ENCODE measurements around the gene NFATC4. TPM values are rescaled to one million over a fixed set of nuclear protein-coding genes. Genes with fewer than 3 reads are reported as not detected.

NFATC4 gene
- total and polyA plus RNA-seq, 10 donors = 10.7 to 145 (median 23.0) TPM

DNA sequence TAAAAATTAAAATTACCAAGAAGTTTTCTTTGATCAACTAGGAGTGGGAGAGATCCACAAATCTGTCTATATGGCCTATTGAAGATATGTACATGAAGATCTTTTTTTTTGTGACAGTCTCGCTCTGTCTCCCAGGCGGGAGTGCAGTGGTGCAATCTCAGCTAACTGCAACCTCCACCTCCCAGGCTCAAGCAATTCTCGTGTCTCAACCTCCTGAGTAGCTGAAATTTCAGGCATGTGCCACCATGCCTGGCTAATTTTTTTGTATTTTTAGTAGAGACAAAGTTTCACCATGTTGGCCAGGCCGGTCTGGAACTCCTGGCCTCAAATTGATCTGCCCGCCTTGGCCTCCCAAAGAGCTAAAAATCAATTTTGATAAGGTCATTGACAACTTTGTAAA, 4.6 kb upstream of the NFATC4 start:
- Histone ChIP-seq H3K4me3 (no peak overlapping the region), H3K36me3 (no peaks in the 10 kb centered on the region), H3K9me3 (peaks cover 0 to 4% (median 0%) of the 10 kb centered on the region in 8 donors), H3K27ac (no peak overlapping the region), H3K4me1 (peaks cover 16 to 37% (median 35%) of the 10 kb centered on the region in 6 donors), H3K27me3 (replicated peaks in 1 of 7) (peaks cover 0 to 48% (median 8%) of the 10 kb centered on the region in 7 donors)
- no peak for TF ChIP-seq POLR2AphosphoS5 (IDR thresholded peaks at IDR 0.05)
- no peak for TF ChIP-seq POLR2A (IDR thresholded peaks at IDR 0.05)
- TF ChIP-seq CTCF (IDR thresholded peaks at IDR 0.05 in 8 of 11, conservative IDR thresholded peaks at IDR 0.05 in 3 of 11) = no peak
- intact Hi-C loops (cut with DNase I; ENCODE audit: low total_unique reads) = loop anchor here (10.0 kb wide), 1 partner anchor 51 kb away; no protein-coding TSS in a partner anchor
- DNase-seq = no peak
- WGBS, 5 donors = 84 to 96% (median 86%) methylated on average over 5 of the region's 5 CpGs

DNA sequence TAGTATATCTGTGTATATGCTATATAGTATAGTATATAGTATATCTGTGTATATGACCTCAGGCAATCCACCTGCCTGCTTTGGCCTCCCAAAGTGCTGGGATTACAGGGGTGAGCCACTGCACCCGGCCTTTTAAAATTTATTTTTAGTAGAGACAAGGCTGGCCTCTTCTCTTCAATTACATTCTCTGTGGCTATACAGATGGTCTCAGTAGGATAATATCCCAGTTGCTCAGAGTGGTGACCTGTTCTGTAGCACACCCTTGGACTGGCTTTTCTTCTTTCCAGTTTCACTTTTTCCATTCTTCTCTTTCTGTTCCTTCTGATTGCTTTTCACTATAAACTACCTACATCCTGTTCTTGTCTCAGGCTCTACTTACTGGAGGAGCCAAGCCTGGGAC, 3.1 kb upstream of the NFATC4 start:
- Histone ChIP-seq H3K27ac (no peak overlapping the region), H3K9me3 (peaks cover 0 to 4% (median 0%) of the 10 kb centered on the region in 8 donors), H3K36me3 (no peaks in the 10 kb centered on the region), H3K27me3 (replicated peaks in 1 of 7) (peaks cover 0 to 60% (median 11%) of the 10 kb centered on the region in 7 donors), H3K4me3 (no peak overlapping the region), H3K4me1 (peaks cover 16 to 51% (median 39%) of the 10 kb centered on the region in 6 donors)
- no peak for DNase-seq
- WGBS, 5 donors = 76 to 94% (median 88%) methylated on average over 1 of the region's 1 CpG
- intact Hi-C loops (cut with DNase I; ENCODE audit: low total_unique reads) = loop anchor here (10.0 kb wide), 1 partner anchor 50 kb away; no protein-coding TSS in a partner anchor
- TF ChIP-seq POLR2A (IDR thresholded peaks at IDR 0.05) = no peak
- TF ChIP-seq CTCF (IDR thresholded peaks at IDR 0.05 in 8 of 11, conservative IDR thresholded peaks at IDR 0.05 in 3 of 11) = no peak
- TF ChIP-seq POLR2AphosphoS5 (IDR thresholded peaks at IDR 0.05) = no peak

GRCh38 chr14:24365600-24366412, 2.2 kb upstream of the NFATC4 start:
- intact Hi-C loops (cut with DNase I; ENCODE audit: low total_unique reads) = loop anchor here (10.0 kb wide), 1 partner anchor 49 kb away; no protein-coding TSS in a partner anchor
- WGBS, 5 donors = 9 to 12% (median 10%) methylated on average over 26 to 28 of the region's 28 CpGs
- H3K4me1 ChIP-seq = peaks cover 16 to 57% (median 41%) of the 10 kb centered on the region in 6 donors
- H3K9me3 ChIP-seq = no peaks in the 10 kb centered on the region
- peak overlapping the region in 7 of 8 donors; percentile 25 to 73 (median 37) for H3K4me3 ChIP-seq
- H3K27me3 ChIP-seq (replicated peaks in 1 of 7) = peaks cover 0 to 63% (median 11%) of the 10 kb centered on the region in 7 donors
- no peak for TF ChIP-seq POLR2A (IDR thresholded peaks at IDR 0.05)
- TF ChIP-seq CTCF (IDR thresholded peaks at IDR 0.05 in 8 of 11, conservative IDR thresholded peaks at IDR 0.05 in 3 of 11) = peak; percentile 64 to 95 (median 84)
- peak; percentile 50 to 73 (median 62) for TF ChIP-seq POLR2AphosphoS5 (IDR thresholded peaks at IDR 0.05)
- H3K36me3 ChIP-seq = no peaks in the 10 kb centered on the region
- peak overlapping the region; percentile 68 to 85 (median 80) for H3K27ac ChIP-seq
- DNase-seq = peak; percentile 92

- Histone ChIP-seq H3K27ac (peak overlapping the region; percentile 68 to 85 (median 80)), H3K9me3 (no peaks in the 10 kb centered on the region), H3K36me3 (no peaks in the 10 kb centered on the region), H3K27me3 (replicated peaks in 1 of 7) (peaks cover 0 to 63% (median 11%) of the 10 kb centered on the region in 7 donors), H3K4me1 (peaks cover 16 to 57% (median 41%) of the 10 kb centered on the region in 6 donors), H3K4me3 (peak overlapping the region; percentile 16 to 73 (median 36))
- DNase-seq = no peak
- peak; percentile 84 to 86 (median 85) for TF ChIP-seq POLR2AphosphoS5 (IDR thresholded peaks at IDR 0.05)
- TF ChIP-seq CTCF (IDR thresholded peaks at IDR 0.05 in 8 of 11, conservative IDR thresholded peaks at IDR 0.05 in 3 of 11) = no peak
- intact Hi-C loops (cut with DNase I; ENCODE audit: low total_unique reads) = loop anchor here (10.0 kb wide), 1 partner anchor 48 kb away; no protein-coding TSS in a partner anchor
- 1 to 5% (median 3%) methylated on average over 16 of the region's 16 CpGs for WGBS, 5 donors
Observed at GRCh38 chr14:24366413-24366720, 1.6 kb upstream of the NFATC4 start.

Data from spleen (tissue), 11 donors.